DND-41 (cell line): ENCODE measurements around the gene PALMD.

ENCODE experiments used
- EZH2 ChIP-seq: IDR thresholded peaks from 3 replicates; pipeline ENCODE4 v1.6.1; 2012; ENCODE audit warnings: borderline replicate concordance, low read depth, mild to moderate bottlenecking, moderate library complexity, low read length, inconsistent platforms; ENCODE audit not compliant: severe bottlenecking
- TF ChIP-seq, protein P1 (sequence below): IDR thresholded peaks from 2 replicates; pipeline ENCODE4 v1.5.1; 2012; ENCODE audit warnings: borderline replicate concordance, low read length, moderate library complexity, mild to moderate bottlenecking; ENCODE audit not compliant: poor library complexity, severe bottlenecking; ENCODE audit errors: extremely low read depth

DNA sequence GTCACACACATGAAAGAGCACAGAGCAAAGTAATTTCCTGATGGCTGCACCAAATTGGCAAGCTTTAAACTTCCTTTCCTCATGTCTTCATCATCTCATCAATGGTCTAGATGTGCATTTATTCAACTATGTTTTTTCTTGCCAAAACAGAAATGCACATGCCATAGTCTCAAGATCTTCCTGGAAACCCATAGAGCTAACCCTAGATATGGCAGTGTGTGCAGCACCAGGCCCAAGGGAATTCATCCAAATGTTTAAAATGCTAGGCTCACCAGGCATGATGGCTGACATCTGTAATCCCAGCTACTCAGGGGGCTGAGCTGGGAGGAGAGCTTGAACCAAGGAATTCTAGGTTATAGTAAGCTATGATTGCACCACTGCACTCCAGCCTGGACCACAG is 31.2 kb upstream of the PALMD start:
- TF ChIP-seq, protein P1, sequence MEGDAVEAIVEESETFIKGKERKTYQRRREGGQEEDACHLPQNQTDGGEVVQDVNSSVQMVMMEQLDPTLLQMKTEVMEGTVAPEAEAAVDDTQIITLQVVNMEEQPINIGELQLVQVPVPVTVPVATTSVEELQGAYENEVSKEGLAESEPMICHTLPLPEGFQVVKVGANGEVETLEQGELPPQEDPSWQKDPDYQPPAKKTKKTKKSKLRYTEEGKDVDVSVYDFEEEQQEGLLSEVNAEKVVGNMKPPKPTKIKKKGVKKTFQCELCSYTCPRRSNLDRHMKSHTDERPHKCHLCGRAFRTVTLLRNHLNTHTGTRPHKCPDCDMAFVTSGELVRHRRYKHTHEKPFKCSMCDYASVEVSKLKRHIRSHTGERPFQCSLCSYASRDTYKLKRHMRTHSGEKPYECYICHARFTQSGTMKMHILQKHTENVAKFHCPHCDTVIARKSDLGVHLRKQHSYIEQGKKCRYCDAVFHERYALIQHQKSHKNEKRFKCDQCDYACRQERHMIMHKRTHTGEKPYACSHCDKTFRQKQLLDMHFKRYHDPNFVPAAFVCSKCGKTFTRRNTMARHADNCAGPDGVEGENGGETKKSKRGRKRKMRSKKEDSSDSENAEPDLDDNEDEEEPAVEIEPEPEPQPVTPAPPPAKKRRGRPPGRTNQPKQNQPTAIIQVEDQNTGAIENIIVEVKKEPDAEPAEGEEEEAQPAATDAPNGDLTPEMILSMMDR, result no peak
- TF ChIP-seq EZH2, result no peak
